ENCODE measurements around the gene SHKBP1.

SHKBP1 gene

GRCh38 chr19:40613690-40614621 is 37.3 kb downstream of the SHKBP1 start:
- Histone ChIP-seq H3K9me3 (ENCODE audit: insufficient read depth, low read length, severe bottlenecking) (no peaks in the 10 kb centered on the region), H3K4me2 (ENCODE audit: insufficient read depth, low read length) (peak overlapping the region; percentile 51), H3K9ac (ENCODE audit: low read depth, low read length) (no peak overlapping the region), H4K20me1 (ENCODE audit: insufficient read depth, low read length) (no peaks in the 10 kb centered on the region), H3K79me2 (ENCODE audit: insufficient read depth, low read length) (no peaks in the 10 kb centered on the region), H3K4me3 (ENCODE audit: low read depth in 1 of 2, low read length in 2 of 2) (peak overlapping the region in 1 of 2 experiments; percentile 41; a peak in 2 of 4 replicates), H3K27me3 (ENCODE audit: insufficient read depth, low read length, poor library complexity) (peaks cover 12% of the 10 kb centered on the region), H3K36me3 (ENCODE audit: insufficient read depth, low read length) (no peaks in the 10 kb centered on the region), H2AFZ (ENCODE audit: low read depth, low read length) (peak overlapping the region; percentile 51), H3K4me1 (ENCODE audit: insufficient read depth, low read length) (peaks cover 12% of the 10 kb centered on the region), H3K27ac (ENCODE audit: low read length) (no peak overlapping the region)
- ATAC-seq (ENCODE audit: insufficient read depth, low read depth) (peak; percentile 59), DNase-seq (peak; percentile 43)
- TF ChIP-seq, protein P1, sequence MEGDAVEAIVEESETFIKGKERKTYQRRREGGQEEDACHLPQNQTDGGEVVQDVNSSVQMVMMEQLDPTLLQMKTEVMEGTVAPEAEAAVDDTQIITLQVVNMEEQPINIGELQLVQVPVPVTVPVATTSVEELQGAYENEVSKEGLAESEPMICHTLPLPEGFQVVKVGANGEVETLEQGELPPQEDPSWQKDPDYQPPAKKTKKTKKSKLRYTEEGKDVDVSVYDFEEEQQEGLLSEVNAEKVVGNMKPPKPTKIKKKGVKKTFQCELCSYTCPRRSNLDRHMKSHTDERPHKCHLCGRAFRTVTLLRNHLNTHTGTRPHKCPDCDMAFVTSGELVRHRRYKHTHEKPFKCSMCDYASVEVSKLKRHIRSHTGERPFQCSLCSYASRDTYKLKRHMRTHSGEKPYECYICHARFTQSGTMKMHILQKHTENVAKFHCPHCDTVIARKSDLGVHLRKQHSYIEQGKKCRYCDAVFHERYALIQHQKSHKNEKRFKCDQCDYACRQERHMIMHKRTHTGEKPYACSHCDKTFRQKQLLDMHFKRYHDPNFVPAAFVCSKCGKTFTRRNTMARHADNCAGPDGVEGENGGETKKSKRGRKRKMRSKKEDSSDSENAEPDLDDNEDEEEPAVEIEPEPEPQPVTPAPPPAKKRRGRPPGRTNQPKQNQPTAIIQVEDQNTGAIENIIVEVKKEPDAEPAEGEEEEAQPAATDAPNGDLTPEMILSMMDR (IDR thresholded peaks at IDR 0.05; ENCODE audit: borderline replicate concordance, extremely low read depth, low read length, poor library complexity, severe bottlenecking): no peak
- no peak for TF ChIP-seq EZH2 (IDR thresholded peaks at IDR 0.05; ENCODE audit: borderline replicate concordance, low read depth, low read length, severe bottlenecking)

DNA sequence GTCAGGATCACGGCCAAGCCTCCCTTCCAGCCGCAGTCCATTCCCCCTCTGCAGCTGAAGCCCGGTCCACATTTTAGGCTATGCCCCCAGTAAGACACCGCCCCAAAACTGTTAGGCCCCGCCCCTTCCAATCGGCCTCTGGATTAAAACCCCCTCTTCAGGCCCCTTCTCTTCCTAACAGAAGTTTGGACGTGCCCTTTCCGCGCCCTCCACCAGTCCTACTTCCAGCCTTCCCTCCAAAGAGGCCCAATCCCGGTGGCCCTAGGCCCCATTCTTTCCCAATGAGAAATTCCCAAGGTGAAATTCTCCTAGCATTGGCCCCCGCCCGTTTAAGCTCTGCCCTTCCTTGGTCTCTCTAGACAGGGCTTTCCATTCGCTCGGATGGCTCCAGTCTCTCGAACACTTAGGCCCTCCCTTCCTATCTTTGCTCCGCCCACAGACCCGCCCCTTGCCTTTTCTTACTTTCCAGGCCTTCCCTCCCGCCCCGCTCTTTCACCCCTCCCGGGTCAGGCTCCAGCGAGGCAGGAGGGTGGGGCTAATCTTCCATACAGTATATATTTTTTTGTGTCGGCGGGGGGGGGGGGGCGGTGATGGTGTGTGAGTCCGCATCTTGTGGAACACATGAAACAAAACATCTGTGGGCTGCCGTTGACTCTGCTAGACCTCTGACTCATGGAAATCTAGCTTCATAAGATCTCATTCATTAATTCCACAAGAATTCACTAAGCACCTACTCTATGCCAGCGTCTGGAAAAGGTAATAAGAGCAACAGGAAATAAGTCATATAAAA is 38.1 kb downstream of the SHKBP1 start:
- no peak overlapping the region for H2AFZ ChIP-seq (ENCODE audit: low read depth, low read length)

GRCh38 chr19:40616178-40616577 is 39.5 kb downstream of the SHKBP1 start:
- DNase-seq: no peak
- no peaks in the 10 kb centered on the region for H3K79me2 ChIP-seq (ENCODE audit: insufficient read depth, low read length)
- H3K9me3 ChIP-seq (ENCODE audit: insufficient read depth, low read length, severe bottlenecking): no peaks in the 10 kb centered on the region
- no peaks in the 10 kb centered on the region for H3K36me3 ChIP-seq (ENCODE audit: insufficient read depth, low read length)
- no peak overlapping the region for H3K27ac ChIP-seq (ENCODE audit: low read length)
- ATAC-seq (ENCODE audit: insufficient read depth, low read depth): no peak
- TF ChIP-seq, protein P1 (IDR thresholded peaks at IDR 0.05; ENCODE audit: borderline replicate concordance, extremely low read depth, low read length, poor library complexity, severe bottlenecking): no peak
- TF ChIP-seq EZH2 (IDR thresholded peaks at IDR 0.05; ENCODE audit: borderline replicate concordance, low read depth, low read length, severe bottlenecking): no peak
- H3K4me3 ChIP-seq (ENCODE audit: low read depth in 1 of 2, low read length in 2 of 2): no peak overlapping the region
- H3K9ac ChIP-seq (ENCODE audit: low read depth, low read length): no peak overlapping the region
- no peak overlapping the region for H3K4me2 ChIP-seq (ENCODE audit: insufficient read depth, low read length)
- H3K27me3 ChIP-seq (ENCODE audit: insufficient read depth, low read length, poor library complexity): peaks cover 2% of the 10 kb centered on the region
- H3K4me1 ChIP-seq (ENCODE audit: insufficient read depth, low read length): peaks cover 8% of the 10 kb centered on the region
- no peaks in the 10 kb centered on the region for H4K20me1 ChIP-seq (ENCODE audit: insufficient read depth, low read length)
- H2AFZ ChIP-seq (ENCODE audit: low read depth, low read length): no peak overlapping the region

More for the DNA sequence above, 38.1 kb downstream of the SHKBP1 start:
- H3K27ac ChIP-seq (ENCODE audit: low read length): no peak overlapping the region
- H3K27me3 ChIP-seq (ENCODE audit: insufficient read depth, low read length, poor library complexity): peaks cover 6% of the 10 kb centered on the region
- H3K9ac ChIP-seq (ENCODE audit: low read depth, low read length): no peak overlapping the region
- H3K79me2 ChIP-seq (ENCODE audit: insufficient read depth, low read length): no peaks in the 10 kb centered on the region
- no peaks in the 10 kb centered on the region for H4K20me1 ChIP-seq (ENCODE audit: insufficient read depth, low read length)
- ATAC-seq (ENCODE audit: insufficient read depth, low read depth) (no peak), DNase-seq (no peak)
- peaks cover 8% of the 10 kb centered on the region for H3K4me1 ChIP-seq (ENCODE audit: insufficient read depth, low read length)
- H3K9me3 ChIP-seq (ENCODE audit: insufficient read depth, low read length, severe bottlenecking): no peaks in the 10 kb centered on the region
- TF ChIP-seq, protein P1 (IDR thresholded peaks at IDR 0.05; ENCODE audit: borderline replicate concordance, extremely low read depth, low read length, poor library complexity, severe bottlenecking): no peak
- no peak for TF ChIP-seq EZH2 (IDR thresholded peaks at IDR 0.05; ENCODE audit: borderline replicate concordance, low read depth, low read length, severe bottlenecking)
- no peak overlapping the region for H3K4me2 ChIP-seq (ENCODE audit: insufficient read depth, low read length)
- no peak overlapping the region for H3K4me3 ChIP-seq (ENCODE audit: low read depth in 1 of 2, low read length in 2 of 2)
- no peaks in the 10 kb centered on the region for H3K36me3 ChIP-seq (ENCODE audit: insufficient read depth, low read length)

Measured in DND-41 (cell line).